NCI-H1105 treated with DMSO at 0.1 percent for 48 hours (cell line): Measurements from ENCODE around the gene FLNA.
"Not testable (repeated sequence)": the region's sequence is repeated elsewhere in the genome, so short reads cannot be mapped to it uniquely, and the experiment has no call there.

ENCODE experiments used
- DNase-seq: peaks from one replicate; lab custom pipeline; 2025; lab: John Stamatoyannopoulos, UW

Gene FLNA

GRCh38 chrX:154374313-154375155 lies at the start of gene FLNA:
Gene FLNA (minus strand): TSS chrX:154374634. CDS start chrX:154371245, 3,389 bp downstream.
- peak; percentile 50 for DNase-seq

GRCh38 chrX:154420402-154420756 lies 45.9 kb upstream of the FLNA start:
- DNase-seq: no peak

DNA sequence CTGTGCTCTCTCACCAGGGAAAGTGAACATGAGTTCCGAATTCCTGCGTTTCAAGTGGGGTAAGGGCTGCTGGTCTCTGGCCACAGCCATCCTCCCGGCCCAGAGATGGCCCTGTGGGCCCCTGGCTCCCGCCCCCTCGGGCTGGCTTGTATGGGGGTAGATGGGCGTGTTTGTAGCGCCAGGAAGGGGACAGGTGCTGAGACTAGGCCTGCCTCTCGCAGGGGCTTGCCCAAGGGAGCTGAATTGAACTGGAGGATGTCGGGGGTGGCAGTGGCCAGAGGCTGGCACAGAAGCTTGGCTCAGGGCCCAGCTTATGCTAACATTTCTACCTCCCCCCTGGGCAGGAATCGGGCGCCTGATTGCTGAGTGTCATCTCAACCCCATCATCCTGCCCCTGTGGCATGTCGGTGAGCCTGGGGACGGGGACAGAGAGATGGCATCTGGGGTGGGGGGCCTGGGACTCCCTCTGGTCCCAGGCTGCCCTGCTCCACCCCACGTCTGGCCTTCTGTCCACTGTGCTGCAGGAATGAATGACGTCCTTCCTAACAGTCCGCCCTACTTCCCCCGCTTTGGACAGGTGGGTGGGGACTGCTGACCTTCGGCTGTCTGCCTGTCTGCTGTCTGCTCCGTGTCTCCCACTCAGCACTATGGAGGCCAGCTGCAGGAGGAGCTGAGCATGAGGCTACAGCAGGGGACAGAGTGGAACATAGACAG lies 45.4 kb upstream of the FLNA start:
- DNase-seq: peak; percentile 93

DNA sequence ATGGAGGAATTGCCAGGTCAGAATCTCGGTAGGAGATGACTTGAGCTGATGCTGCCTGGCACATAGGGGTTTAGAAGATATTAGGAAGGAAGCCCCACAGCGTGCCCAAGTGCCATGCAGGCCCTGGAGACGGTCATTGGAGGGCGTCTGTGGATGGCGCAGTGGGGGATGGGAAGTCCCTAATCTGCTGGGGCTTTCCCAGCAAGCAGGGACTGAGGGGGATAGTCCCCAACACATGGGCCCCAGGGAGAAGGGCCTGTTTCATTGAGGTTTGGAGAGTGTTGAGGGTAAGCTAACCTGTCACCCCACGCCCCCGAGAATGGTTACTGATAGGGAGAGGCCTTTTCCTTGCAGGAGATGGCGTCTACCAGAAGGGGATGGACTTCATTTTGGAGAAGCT lies 44.8 kb upstream of the FLNA start:
- DNase-seq: no peak

DNA sequence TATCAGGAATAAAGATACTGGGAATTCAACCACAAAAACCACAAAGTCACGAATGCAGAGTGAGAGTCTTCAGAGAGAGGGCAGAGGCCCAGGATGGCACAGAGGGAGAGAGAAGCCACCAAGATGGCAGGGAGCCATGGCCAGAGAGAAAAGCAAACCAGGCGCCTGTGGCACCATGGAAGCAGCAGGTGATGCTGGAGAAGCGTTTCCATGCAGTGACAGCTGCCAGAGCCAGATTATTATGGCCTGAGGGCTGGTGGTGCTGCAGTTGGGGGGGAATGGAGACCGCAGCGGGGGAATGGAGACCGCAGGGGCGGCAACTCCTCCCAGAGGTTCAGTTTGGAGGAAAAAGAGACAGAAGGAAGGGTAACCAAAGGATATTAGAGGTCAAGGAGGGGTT lies 42.7 kb upstream of the FLNA start:
- peak; percentile 86 for DNase-seq

DNA sequence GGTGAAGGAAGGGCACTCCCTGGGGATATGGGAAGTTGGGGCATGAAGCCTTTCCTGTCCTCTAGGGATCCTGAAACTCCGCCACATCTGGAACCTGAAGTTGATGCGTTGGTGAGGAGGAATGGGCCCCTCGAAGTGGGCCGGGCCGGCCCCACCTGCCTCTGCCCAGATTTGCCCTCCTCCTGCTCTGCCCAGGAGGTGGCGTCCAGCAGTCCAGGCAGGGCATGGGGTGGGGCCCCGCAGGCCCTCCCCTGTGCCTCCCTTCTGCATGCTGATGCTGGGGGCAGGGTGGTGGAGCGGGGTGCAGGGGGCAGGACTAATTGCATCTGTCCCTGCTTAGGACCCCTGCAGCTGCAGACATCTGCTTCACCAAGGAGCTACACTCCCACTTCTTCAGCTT lies 38.7 kb upstream of the FLNA start:
- no peak for DNase-seq

- no peak for DNase-seq
Observed at GRCh38 chrX:154412468-154412867, 38.0 kb upstream of the FLNA start.

- DNase-seq: peak; percentile 87
Observed at GRCh38 chrX:154411981-154412340, 37.5 kb upstream of the FLNA start.

GRCh38 chrX:154409222-154409871 lies 34.9 kb upstream of the FLNA start, which contains the start of gene DNASE1L1:
Gene DNASE1L1 (minus strand): TSS chrX:154409254. CDS start chrX:154405568, 3,686 bp downstream.
- no peak for DNase-seq

GRCh38 chrX:154408659-154409221 lies 34.3 kb upstream of the FLNA start:
- no peak for DNase-seq

DNA sequence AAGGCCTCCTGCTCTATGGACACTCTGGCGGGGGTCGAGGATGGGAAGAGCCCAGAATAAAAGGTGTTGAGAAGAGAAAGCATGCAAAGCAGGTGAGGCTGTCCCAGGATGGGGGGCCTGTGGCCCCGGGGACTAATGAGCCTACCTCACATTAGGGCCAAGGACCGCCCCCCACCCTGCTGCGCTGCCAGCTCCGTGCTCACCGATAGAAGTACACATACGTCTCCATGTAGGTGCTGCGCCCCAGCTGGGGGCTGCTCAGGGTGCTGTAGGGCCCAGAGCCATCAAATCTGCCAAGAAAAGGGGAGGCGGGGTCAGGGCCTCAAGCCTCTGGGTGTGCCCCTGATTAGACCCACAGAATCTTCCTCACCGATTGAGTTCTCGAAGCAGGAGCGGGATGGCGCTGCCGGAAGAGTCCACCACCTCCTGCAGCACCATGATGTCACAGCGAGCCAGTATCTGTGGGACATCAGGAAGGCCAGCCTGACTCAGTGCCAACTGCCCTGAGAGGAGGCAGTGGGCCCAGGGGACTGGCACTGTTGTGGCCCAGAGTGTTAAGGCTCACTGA lies 30.3 kb upstream of the FLNA start:
- no peak for DNase-seq

DNA sequence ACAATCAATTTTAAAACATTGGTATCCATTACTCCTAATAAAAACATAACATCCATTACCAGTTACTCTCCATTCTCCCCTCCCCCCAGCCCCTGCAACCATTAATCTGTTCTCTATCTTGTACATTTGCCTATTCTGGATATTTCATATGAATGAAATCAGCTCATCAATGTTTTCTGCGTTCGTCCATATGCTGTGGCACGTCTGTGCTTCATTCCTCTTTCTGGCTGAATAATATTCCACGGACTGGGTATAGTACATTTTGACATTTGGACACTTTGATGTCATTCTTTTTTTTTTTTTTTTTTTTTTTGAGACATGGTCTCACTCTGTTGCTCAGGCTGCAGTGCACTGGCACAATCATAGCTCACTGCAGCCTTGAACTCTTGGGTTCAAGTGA lies 29.4 kb upstream of the FLNA start:
- DNase-seq: no peak

- no peak for DNase-seq
Observed at GRCh38 chrX:154403192-154403591, 28.8 kb upstream of the FLNA start.

GRCh38 chrX:154402622-154403127 lies 28.2 kb upstream of the FLNA start:
- DNase-seq: no peak

DNA sequence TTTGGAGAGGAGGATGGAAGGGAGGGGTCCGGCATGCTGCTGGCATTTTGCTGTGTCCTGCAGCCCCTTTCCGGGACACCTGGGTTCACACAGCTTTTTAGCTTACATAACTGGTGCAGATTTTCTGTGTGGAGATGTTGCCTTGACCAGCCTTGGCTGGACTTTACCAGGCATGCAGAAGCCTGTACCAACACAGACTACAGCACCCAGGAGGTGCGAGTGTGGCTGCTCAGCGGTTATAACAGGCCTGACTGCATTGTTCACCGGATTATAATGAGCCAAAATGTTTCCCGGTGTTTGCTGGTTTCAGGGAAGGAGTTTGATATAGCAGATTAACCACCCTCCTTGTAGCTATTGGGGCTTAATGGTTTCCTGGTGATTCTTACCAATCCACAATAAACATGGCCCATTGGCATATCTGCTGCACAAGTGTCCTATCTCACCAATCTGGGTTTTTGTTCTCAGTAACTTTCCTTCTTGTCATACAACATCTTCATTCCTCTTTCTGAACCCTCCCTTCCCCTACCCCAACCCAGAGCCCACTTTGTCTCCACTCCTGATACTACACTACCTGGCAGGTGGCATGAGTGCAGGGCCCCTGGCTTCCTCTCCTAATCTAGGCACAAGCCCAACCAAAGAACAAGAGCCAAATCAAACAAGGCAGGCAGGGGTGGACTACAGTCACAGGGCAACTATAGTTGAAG lies 27.6 kb upstream of the FLNA start:
- no peak for DNase-seq

DNA sequence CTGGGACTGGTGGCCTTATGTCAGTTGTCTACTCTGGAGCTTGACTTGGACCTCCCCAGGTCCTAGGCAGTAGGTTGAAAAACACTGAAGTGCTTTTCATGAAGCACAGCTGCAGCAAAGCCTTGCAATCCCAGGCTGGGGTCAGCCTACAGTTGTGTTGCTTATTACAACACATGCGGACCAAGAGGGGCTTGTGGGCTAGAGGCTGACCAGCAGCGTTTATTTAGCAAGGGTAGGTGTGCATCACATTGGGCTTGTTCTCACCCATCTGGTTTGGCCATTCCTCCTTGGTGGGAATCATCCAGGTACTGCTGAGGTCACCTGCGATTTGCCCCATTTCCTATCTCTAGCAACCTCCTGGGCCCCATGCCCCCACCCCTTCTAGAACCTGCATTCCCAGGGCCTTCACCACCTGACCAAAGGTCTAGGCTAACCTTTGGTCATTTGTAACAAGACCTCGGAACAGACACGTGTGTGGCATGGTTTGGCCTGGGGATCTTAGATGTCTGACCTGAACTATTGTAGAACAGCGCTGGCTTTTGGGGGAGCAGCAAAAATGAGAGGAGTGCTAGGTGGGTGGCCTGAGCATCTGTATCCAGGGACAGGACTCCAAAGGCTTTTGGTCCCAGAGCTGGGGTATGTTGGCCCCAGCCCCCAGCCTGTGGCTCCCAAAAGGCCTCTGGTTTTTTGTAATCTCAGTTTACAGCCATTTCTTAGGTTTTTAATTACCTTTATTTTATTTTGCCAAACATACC lies 26.8 kb upstream of the FLNA start:
- no peak for DNase-seq

DNA sequence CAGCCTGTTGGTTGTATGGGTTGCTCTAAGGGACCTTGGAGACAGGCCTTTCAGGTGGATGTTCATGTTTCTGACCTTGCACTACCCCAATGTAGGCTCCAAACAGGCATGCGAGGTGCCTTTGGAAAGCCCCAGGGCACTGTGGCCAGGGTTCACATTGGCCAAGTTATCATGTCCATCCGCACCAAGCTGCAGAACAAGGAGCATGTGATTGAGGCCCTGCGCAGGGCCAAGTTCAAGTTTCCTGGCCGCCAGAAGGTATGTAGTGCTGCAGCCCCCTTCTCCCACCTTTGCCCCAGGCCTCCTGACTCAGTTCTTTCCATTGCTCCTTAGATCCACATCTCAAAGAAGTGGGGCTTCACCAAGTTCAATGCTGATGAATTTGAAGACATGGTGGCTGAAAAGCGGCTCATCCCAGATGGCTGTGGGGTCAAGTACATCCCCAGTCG lies 26.0 kb upstream of the FLNA start:
- DNase-seq: not testable (repeated sequence)

- DNase-seq: no peak
Observed at GRCh38 chrX:154399527-154400368, 25.3 kb upstream of the FLNA start.

GRCh38 chrX:154398668-154399526 lies 24.5 kb upstream of the FLNA start:
- peak; percentile 85 for DNase-seq
